Activated naive CD8-positive, alpha-beta T cell treated with anti-CD3 and anti-CD28 coated beads, Interleukin-2, amount 50 U/mL, for 24 hours (primary cell): ENCODE measurements around the gene ATF6B.
"Not testable (repeated sequence)": the region's sequence is repeated elsewhere in the genome, so short reads cannot be mapped to it uniquely, and the experiment has no call there.

Experiments used
- ATAC-seq: fragments of 150-1000 bp; cut with Tn5 transposase; one replicate; pipeline ENCODE4 v1.10.0; 2021
- DNase-seq: peaks from one replicate; pipeline ENCODE4 v3.0.0; 2021
- H3K27ac Mint-ChIP-seq: one replicate; pipeline ENCODE4 v1.8.0; 2021; ENCODE audit warnings: mild to moderate bottlenecking, mixed read lengths
- H3K27me3 Mint-ChIP-seq: one replicate; pipeline ENCODE4 v1.8.0; 2021; ENCODE audit warnings: mixed read lengths
- H3K36me3 Mint-ChIP-seq: one replicate; pipeline ENCODE4 v1.8.0; 2021; ENCODE audit warnings: low read depth, mixed read lengths
- H3K4me1 Mint-ChIP-seq: one replicate; pipeline ENCODE4 v1.8.0; 2021; ENCODE audit warnings: mixed read lengths
- H3K4me3 Mint-ChIP-seq: one replicate; pipeline ENCODE4 v1.8.0; 2021; ENCODE audit warnings: mild to moderate bottlenecking, moderate library complexity, mixed read lengths
- H3K9me3 Mint-ChIP-seq: one replicate; pipeline ENCODE4 v1.8.0; 2021; ENCODE audit warnings: mixed read lengths

Gene ATF6B

DNA sequence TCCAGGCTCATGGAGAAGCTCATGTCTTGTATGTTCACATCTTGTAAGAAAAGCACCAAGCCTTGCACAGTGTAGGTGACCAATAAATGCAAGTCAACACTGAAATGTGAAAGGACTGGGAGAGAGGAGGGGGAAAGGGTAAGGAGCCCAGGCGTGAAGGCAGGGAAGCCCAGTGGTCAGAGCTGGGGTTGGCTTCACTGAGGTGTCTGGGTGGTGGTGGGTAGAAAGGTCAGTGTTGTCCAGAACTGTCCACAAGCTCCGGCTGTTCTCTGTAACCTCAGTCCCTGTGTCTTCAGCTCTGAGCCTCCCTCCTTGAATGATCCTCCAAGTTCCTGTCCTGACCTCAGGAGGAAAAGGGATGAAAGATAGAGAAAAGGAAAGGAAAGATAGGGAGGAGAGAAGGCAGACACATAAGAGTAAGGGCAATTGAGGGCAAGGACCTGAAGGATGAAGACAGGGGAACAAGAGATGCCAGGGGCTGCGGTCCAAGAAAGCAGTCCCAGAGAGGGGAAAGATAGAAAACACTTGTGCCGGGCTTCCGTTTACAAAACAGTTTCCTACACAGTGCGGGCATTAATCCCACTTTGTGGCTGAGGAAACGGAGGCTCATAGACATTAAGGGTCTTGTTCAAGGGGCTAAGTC lies 16.5 kb downstream of the ATF6B start:
- Mint-ChIP-seq H3K27ac (no peak overlapping the region), H3K36me3 (peaks cover 2% of the 10 kb centered on the region), H3K4me3 (no peak overlapping the region), H3K9me3 (no peaks in the 10 kb centered on the region), H3K4me1 (peaks cover 26% of the 10 kb centered on the region), H3K27me3 (peaks cover 5% of the 10 kb centered on the region)
- ATAC-seq (no peak), DNase-seq (no peak)

DNA sequence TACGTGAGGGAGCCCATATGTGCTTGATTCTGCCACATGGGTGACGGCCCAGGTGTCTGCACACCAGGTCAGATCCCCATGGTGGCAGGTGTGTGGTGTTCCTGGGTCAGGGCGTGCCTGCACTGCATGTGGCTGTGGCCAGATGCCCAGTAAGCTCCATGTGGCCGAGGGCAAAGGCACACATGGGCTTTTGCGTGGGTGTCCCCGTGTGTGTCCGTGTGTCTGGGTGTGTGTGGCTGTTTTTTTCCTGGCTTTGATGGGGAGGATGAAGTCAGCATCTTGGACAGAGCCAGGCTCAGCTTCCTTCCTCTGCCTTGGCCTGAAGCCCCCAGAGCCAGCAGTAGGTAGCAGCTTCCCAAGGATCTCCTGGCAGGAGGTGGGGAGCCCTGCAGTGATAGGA lies 17.4 kb downstream of the ATF6B start:
- Mint-ChIP-seq H3K36me3 (peaks cover 2% of the 10 kb centered on the region), H3K27ac (no peak overlapping the region), H3K9me3 (no peaks in the 10 kb centered on the region), H3K4me1 (peaks cover 26% of the 10 kb centered on the region), H3K27me3 (peaks cover 7% of the 10 kb centered on the region), H3K4me3 (no peak overlapping the region)
- DNase-seq = no peak
- no peak for ATAC-seq

DNA sequence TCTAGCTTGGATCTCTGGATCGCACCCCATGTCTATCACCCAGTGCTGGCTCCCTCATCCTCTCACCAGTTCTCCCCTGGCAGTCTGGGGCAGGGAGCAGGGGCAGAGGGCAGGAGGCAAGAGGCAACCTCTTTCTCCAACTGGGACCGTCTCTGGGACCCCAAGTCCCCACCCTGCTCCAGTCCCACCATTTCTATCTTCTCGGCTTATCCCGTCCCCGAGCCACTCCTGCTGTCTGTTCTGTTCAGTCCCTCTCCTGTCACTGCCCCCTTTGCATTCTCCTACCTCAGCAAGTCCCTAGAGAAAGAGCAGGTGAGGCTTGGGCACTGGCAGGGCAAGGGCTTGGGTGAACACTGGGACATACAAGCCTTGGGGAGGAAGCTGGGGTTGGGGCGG lies 18.3 kb downstream of the ATF6B start:
- Mint-ChIP-seq H3K27ac (no peak overlapping the region), H3K9me3 (no peaks in the 10 kb centered on the region), H3K36me3 (peaks cover 1% of the 10 kb centered on the region), H3K4me3 (no peak overlapping the region), H3K4me1 (peaks cover 24% of the 10 kb centered on the region), H3K27me3 (peaks cover 7% of the 10 kb centered on the region)
- ATAC-seq = no peak
- DNase-seq = no peak

DNA sequence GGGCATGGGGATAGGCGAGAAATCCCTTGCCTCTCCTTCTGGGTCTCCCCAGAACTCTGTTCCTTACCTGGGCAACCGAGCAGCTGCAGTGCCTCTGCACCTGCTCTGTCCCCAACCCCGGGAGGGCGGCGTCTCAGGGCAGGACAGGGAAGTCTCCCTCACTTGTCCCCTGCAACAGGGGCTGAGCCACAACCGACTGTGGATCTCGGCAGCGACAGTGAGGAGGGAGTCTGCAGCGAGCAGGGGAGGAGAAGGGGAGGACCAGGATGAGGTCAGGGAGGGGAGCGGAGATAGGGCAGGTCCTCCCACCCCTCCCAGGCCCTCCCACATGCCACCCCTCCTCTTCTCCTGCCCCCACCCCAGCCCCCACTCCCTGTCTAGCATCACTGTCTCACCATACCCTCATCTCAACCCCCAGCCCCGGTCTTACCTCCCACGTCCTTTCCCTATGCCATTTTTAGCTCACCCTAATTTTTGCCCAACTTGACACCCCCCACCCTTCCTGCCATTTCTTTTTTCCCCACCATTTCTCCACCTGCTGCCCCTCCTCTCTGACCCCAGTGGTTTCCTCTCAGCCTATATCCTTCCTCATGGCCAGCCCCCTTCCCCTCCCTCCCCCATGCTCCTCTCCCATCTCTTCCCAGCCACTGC lies 18.8 kb downstream of the ATF6B start, which contains the start of gene TNXB:
Gene TNXB, minus strand, starts transcription at position 225 of the 651 bp plus-strand sequence. CDS start 11,140 bp downstream, outside the sequence.
- Mint-ChIP-seq H3K4me3 (no peak within 1 kb of the TSS), H3K27me3 (peaks cover 8% of the 10 kb centered on the region), H3K4me1 (peaks cover 22% of the 10 kb centered on the region), H3K9me3 (no peaks in the 10 kb centered on the region), H3K27ac (peak within 1 kb of the TSS; percentile 38), H3K36me3 (no peaks in the 10 kb centered on the region)
- ATAC-seq (peak; percentile 41), DNase-seq (no peak)

DNA sequence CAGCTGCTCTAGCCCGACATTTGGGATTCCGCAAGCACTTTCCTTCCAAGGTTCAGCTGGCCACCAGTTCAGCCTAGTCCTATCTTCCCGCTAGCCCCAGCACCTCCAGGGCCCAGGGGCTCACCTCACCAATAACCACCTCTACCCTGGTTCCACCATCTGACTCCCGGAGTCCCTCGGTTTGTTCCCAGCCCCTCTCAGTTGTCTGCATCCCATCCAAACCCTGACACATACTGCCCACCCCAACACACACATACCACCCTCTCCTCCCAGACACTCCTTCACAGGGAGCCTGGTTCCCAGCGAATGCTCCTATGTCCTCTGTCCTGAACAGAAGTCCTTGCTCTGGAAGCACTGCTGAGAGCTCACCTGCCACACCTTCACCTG lies 19.3 kb downstream of the ATF6B start:
- Mint-ChIP-seq H3K9me3 (no peaks in the 10 kb centered on the region), H3K27me3 (peaks cover 11% of the 10 kb centered on the region), H3K4me3 (no peak overlapping the region), H3K36me3 (no peaks in the 10 kb centered on the region), H3K27ac (peak overlapping the region; percentile 38), H3K4me1 (peaks cover 22% of the 10 kb centered on the region)
- DNase-seq (no peak), ATAC-seq (no peak)

DNA sequence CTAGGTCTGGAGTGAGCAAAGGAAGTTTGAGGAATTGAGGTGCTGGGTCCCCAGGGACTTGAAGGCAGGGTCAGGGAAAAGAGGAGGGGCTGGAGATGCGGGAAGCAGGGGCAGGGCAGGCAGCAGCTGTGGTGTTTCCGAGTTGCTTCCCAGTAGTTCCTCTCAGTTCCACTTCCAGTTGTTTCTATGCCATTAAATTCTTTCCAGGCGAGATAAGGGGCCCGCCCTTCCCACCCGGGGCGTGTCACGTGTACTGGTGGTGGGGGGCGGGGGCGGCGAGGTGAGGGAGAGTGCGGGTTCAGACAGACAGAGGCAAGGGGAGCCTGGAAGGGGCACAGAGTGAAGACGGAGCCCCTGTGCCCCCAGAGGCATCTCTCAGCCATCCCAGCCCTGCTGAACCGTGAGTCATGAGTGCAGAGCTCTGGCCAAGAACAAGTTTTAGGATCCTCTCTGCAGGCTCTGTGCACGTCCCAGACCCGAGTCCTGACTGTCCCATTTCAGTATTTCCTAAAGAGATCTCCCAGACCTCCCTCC lies 19.9 kb downstream of the ATF6B start:
- Mint-ChIP-seq H3K27me3 (peaks cover 14% of the 10 kb centered on the region), H3K4me3 (no peak overlapping the region)
- ATAC-seq = peak; percentile 37

DNA sequence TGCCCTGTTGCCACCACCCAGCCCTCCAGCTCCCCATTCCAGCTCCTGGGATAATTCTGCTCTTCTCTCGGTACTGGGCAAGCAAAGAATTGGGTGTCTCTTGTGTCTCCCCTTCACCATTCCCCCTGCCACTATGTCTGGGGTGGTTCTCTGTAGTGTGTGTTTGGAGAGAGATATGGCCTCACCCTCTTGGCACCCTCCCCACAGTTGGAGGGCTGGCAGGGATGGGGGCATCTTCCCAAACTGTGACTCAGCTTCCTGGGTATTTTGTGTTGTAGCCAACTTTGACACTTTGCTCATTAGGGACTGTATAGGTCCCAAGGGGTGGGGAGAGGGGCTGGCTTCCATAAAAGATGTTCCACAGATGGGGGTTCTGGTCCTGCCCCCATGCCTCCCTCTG lies 20.6 kb downstream of the ATF6B start:
- peaks cover 14% of the 10 kb centered on the region for H3K27me3 Mint-ChIP-seq
- no peak overlapping the region for H3K4me3 Mint-ChIP-seq
- H3K36me3 Mint-ChIP-seq = peaks cover 2% of the 10 kb centered on the region
- peaks cover 22% of the 10 kb centered on the region for H3K4me1 Mint-ChIP-seq
- no peak overlapping the region for H3K27ac Mint-ChIP-seq
- no peak for DNase-seq
- H3K9me3 Mint-ChIP-seq = no peaks in the 10 kb centered on the region
- ATAC-seq = no peak

More for the DNA sequence above, 19.9 kb downstream of the ATF6B start:
- Mint-ChIP-seq H3K27ac (no peak overlapping the region), H3K4me1 (peaks cover 22% of the 10 kb centered on the region), H3K36me3 (peaks cover 2% of the 10 kb centered on the region), H3K9me3 (no peaks in the 10 kb centered on the region)
- DNase-seq = no peak

DNA sequence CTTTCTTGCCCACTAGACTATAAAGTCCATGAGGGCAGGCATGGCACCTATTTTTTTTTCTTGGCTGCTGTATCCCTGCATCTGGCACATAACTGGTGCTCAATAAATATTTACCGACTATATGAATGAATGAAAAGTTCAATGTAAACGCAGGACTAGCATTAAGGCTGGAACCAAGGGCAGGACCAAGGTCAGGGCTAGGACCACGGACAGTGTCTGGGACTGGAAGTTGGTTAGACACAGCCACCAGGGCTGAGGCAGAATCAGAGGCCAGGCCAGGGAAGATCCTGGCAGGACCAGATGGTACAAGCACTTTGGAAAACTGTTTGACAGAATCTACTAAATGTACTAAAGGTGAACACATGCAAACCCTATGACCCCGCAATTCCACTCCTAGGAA lies 22.6 kb downstream of the ATF6B start:
- Mint-ChIP-seq H3K36me3 (peaks cover 2% of the 10 kb centered on the region), H3K27ac (no peak overlapping the region), H3K4me3 (no peak overlapping the region), H3K9me3 (no peaks in the 10 kb centered on the region), H3K27me3 (peaks cover 14% of the 10 kb centered on the region), H3K4me1 (peaks cover 22% of the 10 kb centered on the region)
- ATAC-seq (no peak), DNase-seq (no peak)

DNA sequence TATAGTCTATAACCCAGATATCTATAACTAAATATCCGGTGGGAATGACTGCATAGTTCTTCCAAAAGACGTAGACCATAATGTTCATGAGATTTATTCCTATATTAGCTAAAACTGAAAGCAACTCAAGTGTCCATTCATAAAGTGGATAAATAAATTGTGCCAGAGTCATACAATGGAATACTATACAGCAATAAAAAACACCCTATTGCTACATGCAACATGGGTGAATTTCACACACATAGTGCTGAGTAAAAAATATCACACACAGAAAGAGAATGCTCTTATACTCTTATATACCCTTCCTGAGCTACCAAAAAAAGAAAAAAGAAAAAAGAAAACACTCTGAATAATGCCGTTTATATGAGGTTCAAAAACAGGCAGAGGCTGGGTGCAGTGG lies 25.8 kb downstream of the ATF6B start:
- Mint-ChIP-seq H3K4me3 (no peak overlapping the region), H3K27me3 (peaks cover 26% of the 10 kb centered on the region), H3K27ac (no peak overlapping the region), H3K9me3 (no peaks in the 10 kb centered on the region), H3K4me1 (peaks cover under 1% of the 10 kb centered on the region), H3K36me3 (peaks cover 2% of the 10 kb centered on the region)
- no peak for DNase-seq
- no peak for ATAC-seq

DNA sequence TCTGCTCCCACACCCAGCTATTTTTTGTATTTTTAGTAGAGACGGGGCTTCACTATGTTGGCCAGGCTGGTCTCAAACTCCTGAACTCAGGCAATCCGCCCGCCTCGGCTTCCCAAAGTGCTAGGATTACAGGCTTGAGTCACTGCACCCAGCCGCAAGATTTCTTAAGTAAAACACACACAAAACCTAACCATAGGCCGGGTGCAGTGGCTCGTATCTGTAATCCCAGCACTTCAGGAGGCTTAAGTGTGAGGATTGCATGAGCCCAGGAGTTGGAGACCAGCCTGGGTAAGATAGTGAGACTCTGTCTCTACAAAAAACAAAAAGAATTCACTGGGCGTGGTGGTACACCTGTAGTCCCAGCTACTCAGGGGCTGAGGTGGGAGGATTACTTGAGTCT lies 27.8 kb downstream of the ATF6B start:
- not testable (repeated sequence) for H3K27ac Mint-ChIP-seq, H3K36me3 Mint-ChIP-seq, H3K9me3 Mint-ChIP-seq, H3K4me3 Mint-ChIP-seq, DNase-seq, ATAC-seq, H3K4me1 Mint-ChIP-seq
- peaks cover 33% of the 10 kb centered on the region for H3K27me3 Mint-ChIP-seq

DNA sequence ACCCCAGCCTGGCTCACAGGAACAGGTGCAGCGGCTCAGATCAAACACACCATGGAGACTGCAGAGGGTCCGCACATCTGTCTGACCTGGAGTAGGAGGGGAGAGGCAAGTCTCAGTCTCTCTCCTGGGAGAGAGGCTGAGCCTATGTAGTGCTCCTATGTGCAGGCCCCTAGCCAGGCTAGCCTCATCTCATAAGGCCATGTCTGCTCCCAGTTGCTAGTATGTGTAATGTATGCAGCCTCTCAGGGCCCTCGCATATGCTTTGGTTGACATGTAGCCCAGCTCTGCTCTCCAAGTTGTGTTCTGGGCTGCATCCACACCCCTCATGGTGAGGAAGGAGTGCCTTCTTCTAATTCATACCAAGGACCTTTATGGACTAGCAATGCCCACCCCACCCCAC lies 30.7 kb downstream of the ATF6B start:
- no peak overlapping the region for H3K4me3 Mint-ChIP-seq
- H3K27ac Mint-ChIP-seq = no peak overlapping the region
- no peaks in the 10 kb centered on the region for H3K9me3 Mint-ChIP-seq
- ATAC-seq (no peak), DNase-seq (no peak)
- peaks cover 33% of the 10 kb centered on the region for H3K27me3 Mint-ChIP-seq
- H3K36me3 Mint-ChIP-seq = no peaks in the 10 kb centered on the region
- H3K4me1 Mint-ChIP-seq = no peaks in the 10 kb centered on the region

DNA sequence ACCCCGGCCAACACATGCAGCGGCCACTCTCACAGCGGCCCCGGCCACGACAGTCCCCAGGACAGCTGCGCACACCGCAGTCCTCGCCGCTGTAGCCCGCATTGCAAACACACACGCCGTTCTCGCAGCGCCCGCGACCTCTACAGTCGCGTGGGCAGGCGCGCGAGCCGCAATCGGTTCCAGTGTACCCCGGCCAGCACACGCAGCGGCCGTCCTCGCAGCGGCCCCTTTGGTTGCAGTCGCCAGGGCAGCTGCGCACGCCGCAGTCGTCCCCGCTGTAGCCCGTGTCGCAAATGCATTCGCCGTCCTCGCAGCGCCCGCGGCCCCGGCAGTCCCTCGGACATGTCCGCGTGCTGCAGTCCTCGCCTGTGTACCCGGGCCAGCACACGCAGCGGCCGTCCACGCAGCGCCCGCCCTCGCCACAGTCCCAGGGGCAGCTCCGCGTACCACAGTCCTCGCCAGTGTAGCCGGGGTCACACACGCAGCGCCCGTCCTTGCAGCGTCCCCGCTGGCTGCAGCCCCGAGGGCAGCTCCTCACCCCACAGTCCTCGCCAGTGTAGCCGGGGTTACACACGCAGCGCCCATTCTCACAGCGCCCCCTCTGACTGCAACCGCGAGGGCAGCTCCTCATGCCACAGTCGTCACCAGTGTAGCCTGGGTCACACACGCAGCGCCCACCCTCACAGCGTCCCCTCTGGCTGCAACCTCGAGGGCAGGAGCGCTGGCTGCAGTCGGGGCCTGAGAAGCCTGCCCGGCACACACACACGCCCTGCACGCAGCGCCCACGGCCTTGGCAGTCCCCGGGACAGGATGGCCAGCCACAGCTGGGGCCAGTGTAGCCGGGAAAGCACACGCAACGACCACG lies 31.4 kb downstream of the ATF6B start:
- no peak overlapping the region for H3K27ac Mint-ChIP-seq
- H3K9me3 Mint-ChIP-seq = no peaks in the 10 kb centered on the region
- no peaks in the 10 kb centered on the region for H3K4me1 Mint-ChIP-seq
- H3K4me3 Mint-ChIP-seq = no peak overlapping the region
- no peak for DNase-seq
- peak; percentile 26 for ATAC-seq
- H3K27me3 Mint-ChIP-seq = peaks cover 40% of the 10 kb centered on the region
- no peaks in the 10 kb centered on the region for H3K36me3 Mint-ChIP-seq

DNA sequence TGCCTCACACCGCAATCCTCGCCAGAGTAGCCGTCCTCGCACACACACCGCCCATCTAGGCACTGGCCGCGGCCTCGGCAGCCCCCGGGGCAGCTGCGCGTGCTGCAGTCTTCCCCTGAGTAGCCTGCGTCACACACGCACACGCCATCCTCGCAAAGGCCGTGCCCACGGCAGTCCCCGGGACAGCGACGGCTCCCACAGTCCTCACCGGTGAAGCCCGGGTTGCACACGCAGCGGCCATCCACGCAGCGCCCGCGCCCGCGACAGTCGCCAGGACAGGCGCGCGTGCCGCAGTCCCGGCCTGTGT lies 32.0 kb downstream of the ATF6B start:
- Mint-ChIP-seq H3K27ac (no peak overlapping the region), H3K36me3 (no peaks in the 10 kb centered on the region), H3K9me3 (no peaks in the 10 kb centered on the region), H3K27me3 (peaks cover 40% of the 10 kb centered on the region), H3K4me3 (no peak overlapping the region), H3K4me1 (no peaks in the 10 kb centered on the region)
- DNase-seq = no peak
- no peak for ATAC-seq

DNA sequence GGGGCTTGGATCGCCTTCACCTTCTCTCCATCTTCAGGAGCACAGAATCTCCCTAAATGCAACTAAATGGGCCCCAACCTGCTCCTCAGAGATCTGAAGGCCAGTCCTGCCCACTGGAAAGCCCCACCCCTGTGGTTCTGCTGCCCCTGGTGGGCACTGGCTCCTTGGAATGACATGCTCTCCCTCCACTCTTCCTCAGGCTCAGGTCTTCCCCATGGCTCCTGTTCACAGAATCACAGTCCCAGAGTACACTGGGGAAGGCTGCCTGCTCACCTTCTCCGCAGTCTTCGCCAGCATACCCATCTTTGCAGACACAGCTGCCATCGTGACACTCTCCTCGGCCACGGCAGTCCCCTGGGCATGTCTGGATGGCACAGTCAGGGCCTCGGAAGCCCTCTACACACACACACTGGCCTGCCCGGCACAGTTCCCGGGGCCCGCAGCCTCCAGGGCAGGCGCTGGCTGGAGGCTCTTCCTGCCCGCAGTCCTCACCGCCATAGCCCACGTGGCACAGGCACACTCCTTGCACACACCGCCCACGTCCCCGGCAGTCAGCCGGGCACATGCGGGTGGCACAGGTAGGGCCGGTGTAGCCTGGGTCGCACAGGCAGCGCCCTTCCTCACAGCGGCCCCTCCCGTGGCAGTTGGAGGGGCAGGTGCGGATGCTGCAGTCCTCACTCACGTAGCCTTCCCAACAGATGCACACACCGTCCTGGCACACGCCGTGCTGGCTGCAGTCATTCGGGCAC lies 32.5 kb downstream of the ATF6B start:
- H3K4me1 Mint-ChIP-seq = no peaks in the 10 kb centered on the region
- no peaks in the 10 kb centered on the region for H3K9me3 Mint-ChIP-seq
- no peak overlapping the region for H3K4me3 Mint-ChIP-seq
- H3K27me3 Mint-ChIP-seq = peaks cover 44% of the 10 kb centered on the region
- H3K36me3 Mint-ChIP-seq = no peaks in the 10 kb centered on the region
- H3K27ac Mint-ChIP-seq = no peak overlapping the region
- DNase-seq = no peak
- ATAC-seq = no peak
